Testis (tissue), 2 donors: ENCODE data around the gene CCR7.

Experiments
- CTCF ChIP-seq, 3 experiments: fragments of 450-650 bp in 2 of 3; fragments of 200-600 bp in 1 of 3; sonication (generic) in 1 of 3; IDR thresholded peaks; one replicate each; pipeline ENCODE4 v1.5.1; 2016 to 2019; ENCODE audit warnings: antibody characterized with exemption in 3 of 3, mild to moderate bottlenecking in 2 of 3, moderate library complexity in 1 of 3
- POLR2A ChIP-seq: fragments of 450-650 bp; IDR thresholded peaks from one replicate; pipeline ENCODE4 v1.6.1; 2017; ENCODE audit warnings: antibody characterized with exemption, mild to moderate bottlenecking, moderate library complexity

GRCh38 chr17:40576113-40576740, 11.0 kb upstream of the CCR7 start:
- TF ChIP-seq CTCF (IDR thresholded peaks at IDR 0.05) = no peak
- TF ChIP-seq POLR2A = no peak
